Inferior parietal cortex (tissue), 1 donor: ENCODE data around the gene SMYD1.
"Not testable (repeated sequence)": the region's sequence is repeated elsewhere in the genome, so short reads cannot be mapped to it uniquely, and the experiment has no call there.

Experiments
- DNase-seq: peaks from one replicate; pipeline ENCODE4 v3.0.0-alpha.2; 2016; ENCODE audit errors: extremely low spot score

The SMYD1 gene

GRCh38 chr2:88067598-88067997 is at the start of gene SMYD1:
Gene SMYD1, plus strand, starts transcription at chr2:88067825. Its CDS starts 40 bp downstream, at chr2:88067865.
- no peak for DNase-seq

GRCh38 chr2:88018077-88018805 is 49.4 kb upstream of the SMYD1 start:
- not testable (repeated sequence) for DNase-seq

DNA sequence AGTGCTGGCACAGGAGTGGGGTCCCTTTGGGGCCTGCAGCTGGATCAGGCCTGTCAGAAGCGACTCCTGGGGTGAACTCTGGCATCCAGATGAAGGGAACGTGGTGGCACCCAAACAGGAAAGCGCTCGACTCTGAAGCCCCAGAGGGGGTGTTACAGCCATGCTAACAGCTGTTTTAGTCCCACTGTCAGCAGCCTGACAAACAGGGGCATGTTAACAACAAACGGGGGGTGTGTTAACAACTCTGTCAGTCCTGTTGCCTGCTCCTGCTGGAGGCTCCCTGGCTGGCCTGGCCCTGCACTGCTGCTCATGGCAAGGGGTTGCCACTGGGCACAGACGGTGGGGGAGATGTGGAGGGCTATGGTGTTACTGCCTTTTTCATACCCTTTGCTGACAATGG is 48.7 kb upstream of the SMYD1 start:
- no peak for DNase-seq

DNA sequence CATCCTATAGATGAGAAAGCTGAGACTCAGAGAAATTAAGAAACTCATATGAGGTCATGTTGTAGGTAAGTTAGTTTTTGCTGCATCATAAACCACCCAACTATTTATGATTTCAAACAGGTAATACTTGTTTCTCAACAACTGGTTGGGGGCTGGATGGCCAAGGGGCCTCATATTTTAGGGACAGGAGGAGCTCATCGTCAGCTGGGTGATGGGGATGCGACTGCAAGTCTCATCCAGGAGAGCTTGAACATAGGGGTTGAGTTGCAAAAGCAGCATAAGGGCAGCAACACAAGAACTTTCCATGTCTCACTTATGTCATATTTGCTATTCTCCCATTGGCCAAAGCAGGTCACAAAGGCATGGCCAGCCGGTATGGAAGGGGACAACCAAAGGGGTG is 47.6 kb upstream of the SMYD1 start:
- DNase-seq, result no peak

- DNase-seq, result no peak
Observed at GRCh38 chr2:88022669-88022921, 45.0 kb upstream of the SMYD1 start.

GRCh38 chr2:88024509-88024908 is 43.1 kb upstream of the SMYD1 start:
- no peak for DNase-seq

GRCh38 chr2:88027697-88028389 is 39.8 kb upstream of the SMYD1 start:
- no peak for DNase-seq

DNA sequence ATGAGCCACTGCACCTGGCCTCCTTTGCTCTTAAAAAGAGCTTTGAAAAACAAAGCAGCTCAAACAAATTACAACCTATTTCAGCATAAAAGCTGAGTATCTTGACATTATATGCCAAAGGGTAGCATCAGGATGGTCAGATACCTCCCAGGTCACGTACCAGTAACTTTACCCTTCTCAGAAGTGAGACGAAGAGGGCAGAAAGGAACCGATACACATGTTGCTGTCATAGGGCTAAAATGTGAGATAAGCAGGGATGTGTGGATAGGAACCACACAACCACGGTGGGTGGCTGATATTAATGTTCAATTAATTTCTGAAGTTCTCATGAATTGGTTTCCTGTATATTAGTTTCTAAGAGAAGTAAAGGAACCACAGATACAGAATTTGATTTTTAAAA is 38.7 kb upstream of the SMYD1 start:
- no peak for DNase-seq

DNA sequence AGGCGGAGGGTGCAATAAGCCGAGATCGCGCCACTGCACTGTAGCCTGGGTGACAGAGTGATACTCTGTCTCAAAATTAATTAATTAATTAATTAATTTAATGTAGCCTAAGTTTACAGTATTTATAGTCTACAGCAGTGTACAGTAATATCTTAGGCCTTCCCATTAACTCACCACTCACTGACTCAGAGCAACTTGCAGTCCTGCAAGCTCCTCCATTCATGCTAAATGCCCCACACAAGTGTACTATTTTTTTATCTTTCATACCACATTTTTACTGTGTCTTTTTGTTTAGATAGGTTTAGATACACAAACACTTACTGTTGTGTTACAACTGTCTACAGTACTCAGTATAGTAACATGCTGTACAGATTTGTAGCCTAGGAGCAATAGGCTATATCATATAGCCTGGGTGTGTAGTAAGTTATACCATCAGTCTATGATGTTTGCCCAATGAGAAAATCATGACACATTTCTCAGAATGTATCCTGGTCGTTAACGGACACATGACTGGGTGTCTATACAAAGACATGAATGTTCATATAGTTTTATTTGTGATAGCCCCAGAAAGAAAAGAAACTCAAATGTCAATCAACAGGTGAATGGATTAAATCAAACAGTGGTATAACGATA is 35.4 kb upstream of the SMYD1 start:
- DNase-seq, result no peak

- no peak for DNase-seq
Observed at GRCh38 chr2:88036182-88036581, 31.4 kb upstream of the SMYD1 start.

- no peak for DNase-seq
Observed at GRCh38 chr2:88036606-88037005, 31.0 kb upstream of the SMYD1 start.

GRCh38 chr2:88038263-88039105 is 29.1 kb upstream of the SMYD1 start:
- no peak for DNase-seq

- DNase-seq, result no peak
Observed at GRCh38 chr2:88042476-88042875, 25.1 kb upstream of the SMYD1 start.

DNA sequence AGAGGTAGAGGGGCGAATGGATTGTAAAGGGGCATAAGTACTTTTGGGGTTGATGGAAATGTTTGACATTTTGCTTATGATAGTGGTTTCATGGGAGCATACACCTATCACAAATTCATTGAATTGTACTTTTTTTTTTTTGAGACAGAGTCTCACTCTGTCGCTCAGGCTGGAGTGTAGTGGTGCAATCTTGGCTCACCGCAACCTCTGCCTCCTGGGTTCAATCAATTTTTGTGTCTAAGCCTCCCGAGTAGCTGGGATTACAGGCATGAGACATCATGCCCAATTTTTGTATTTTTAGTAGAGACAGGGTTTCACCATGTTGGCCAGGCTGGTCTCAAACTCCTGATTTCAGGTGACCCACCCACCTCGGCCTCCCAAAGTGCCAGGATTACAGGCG is 22.1 kb upstream of the SMYD1 start:
- DNase-seq, result not testable (repeated sequence)

DNA sequence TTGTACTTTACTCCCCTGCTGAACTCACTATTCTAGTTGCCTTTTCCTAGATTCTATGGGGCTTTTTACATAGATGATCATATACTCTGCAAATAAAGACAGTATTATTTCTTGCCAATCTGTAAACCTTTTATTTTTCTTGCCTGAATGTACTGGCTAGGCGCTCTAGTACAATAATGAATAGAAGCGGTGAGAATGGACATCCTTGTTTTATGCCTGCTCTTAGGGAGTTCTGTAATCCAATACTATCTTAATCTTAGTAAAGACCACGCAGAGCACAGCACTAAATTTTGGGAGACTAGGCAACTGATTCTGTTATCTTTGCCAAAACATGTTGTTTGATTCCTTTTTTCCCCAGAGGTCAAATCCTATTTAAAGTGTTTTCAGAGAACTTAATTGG is 19.1 kb upstream of the SMYD1 start:
- no peak for DNase-seq

DNA sequence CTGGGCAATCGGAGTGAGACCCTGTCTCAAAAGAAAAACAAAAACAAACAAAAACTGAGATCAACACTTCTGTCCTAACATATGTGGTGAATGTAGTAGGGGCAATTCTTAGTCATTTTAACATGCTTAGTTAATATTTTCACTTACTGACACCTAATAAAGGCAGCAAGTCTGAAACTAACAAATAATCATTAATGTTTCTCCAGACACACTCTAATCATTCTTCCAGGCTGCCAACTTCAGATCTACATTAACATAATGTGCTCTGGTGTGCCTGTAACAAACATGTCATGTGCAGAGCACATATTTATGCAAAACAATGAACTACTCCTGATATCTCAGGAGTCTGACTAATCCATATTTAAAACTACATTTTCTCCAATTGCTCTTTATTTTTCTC is 18.0 kb upstream of the SMYD1 start:
- no peak for DNase-seq

- DNase-seq, result no peak
Observed at GRCh38 chr2:88051792-88052191, 15.8 kb upstream of the SMYD1 start.

GRCh38 chr2:88053296-88053695 is 14.3 kb upstream of the SMYD1 start:
- no peak for DNase-seq

DNA sequence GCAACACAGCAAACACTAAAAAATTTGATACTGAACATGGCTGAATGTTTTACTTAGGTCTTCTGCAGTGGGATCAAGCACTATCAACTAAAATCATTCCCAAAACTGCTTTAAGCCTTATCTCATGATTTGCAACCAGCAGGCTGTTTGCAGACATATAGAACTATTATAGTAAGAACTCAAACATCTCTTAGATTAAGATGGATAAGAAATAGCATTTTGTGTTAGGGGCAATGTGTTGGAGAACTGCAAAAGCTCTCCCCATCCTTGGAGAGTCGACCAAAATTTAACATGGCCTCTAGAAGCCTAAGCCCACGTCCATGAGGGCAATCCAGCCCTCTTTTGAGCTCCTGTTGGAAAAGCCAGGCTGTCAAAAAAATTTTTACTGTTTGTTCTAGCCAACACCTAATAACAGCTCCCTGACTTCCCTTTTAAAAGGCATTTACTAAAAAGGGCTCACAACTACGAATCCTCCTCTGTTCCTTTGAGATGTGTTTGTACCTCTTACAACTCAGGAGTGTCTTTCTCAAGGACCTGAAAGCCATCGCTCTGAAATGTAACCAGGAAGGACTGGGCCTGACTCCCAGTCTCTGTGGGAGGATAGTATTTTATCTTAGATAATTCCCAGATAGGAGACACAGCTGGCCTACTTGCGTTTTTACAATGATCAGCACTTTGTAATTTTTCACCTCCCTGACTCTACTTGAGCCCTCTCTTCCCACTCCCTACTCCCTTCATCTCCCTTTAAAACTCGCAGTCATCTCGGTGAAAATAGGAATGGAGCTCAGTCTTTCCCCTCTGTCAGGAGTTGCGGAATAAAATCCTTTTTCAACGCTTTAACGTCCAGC is 13.5 kb upstream of the SMYD1 start:
- no peak for DNase-seq

GRCh38 chr2:88054782-88055370 is 12.7 kb upstream of the SMYD1 start:
- peak; percentile 34 for DNase-seq
